ENCODE measurements around the gene SLC25A38. TPM values are rescaled to one million over a fixed set of nuclear protein-coding genes. Genes with fewer than 3 reads are reported as not detected.

Gene SLC25A38
- total and polyA plus RNA-seq, 9 of the 15 experiments (the other 6 are each of a cell fraction or from before 2014, with no cell fraction given), result 13.5 to 51.1 (median 30.6) TPM

- in situ Hi-C loops (cut with MboI), result loop anchor here (25.0 kb wide), 1 partner anchor 1042 kb away; the partner anchor contains the start of gene RPL14
- Histone ChIP-seq H3K36me3 (ENCODE audit: control insufficient read depth, insufficient read depth, low read length) (no peaks in the 10 kb centered on the region), H3K9ac (ENCODE audit: insufficient read depth in 1 of 2, low read depth in 2 of 2, low read length in 2 of 2) (no peak overlapping the region), H3K4me2 (ENCODE audit: insufficient read depth, low read length) (no peak overlapping the region), H3K4me3 (no peak overlapping the region), H3K9me1 (ENCODE audit: control insufficient read depth, insufficient read depth, low read length) (no peaks in the 10 kb centered on the region), H2AFZ (ENCODE audit: low read depth, low read length) (no peak overlapping the region), H4K20me1 (replicated peaks; ENCODE audit: control insufficient read depth, insufficient read depth, low read length) (peaks cover 8% of the 10 kb centered on the region; the same call in 1 of the 2 replicates), H3K9me3 (replicated peaks; ENCODE audit: control insufficient read depth, insufficient read depth, low read depth, low read length) (no peaks in the 10 kb centered on the region), H3K27ac (ENCODE audit: extremely low read depth, low read depth, low read length) (no peak overlapping the region), H3K27me3 (ENCODE audit: control insufficient read depth in 2 of 2, insufficient read depth in 2 of 2, low read length in 2 of 2) (0 out of 5 replicates have a peak, but pooled peaks cover 0 to 2% of the 10 kb centered on the region in 2 experiments), H3K79me2 (ENCODE audit: control insufficient read depth, insufficient read depth, low read length) (no peaks in the 10 kb centered on the region), H3K4me1 (replicated peaks in 1 of 2; ENCODE audit: control insufficient read depth in 2 of 2, insufficient read depth in 2 of 2, low read length in 2 of 2) (no peaks in the 10 kb centered on the region; a peak in 2 of 5 replicates)
- intact Hi-C loops (cut with micrococcal nuclease), result no loop called here
- ATAC-seq (no peak), FAIRE-seq (no peak), DNase-seq (ENCODE audit: extremely low read depth in 1 of 4, low spot score in 3 of 4) (no peak)
- ChIA-PET CTCF (ENCODE audit: low intra/inter-chr PET ratio) (no interaction called here), POLR2A (interaction anchor here (0.8 to 1.4 kb wide), 2 partner anchors 28 to 127 kb away, joined by 3 read pairs; no protein-coding TSS in a partner anchor)
- 5% methylated on average over 2 of the region's 2 CpGs for WGBS (ENCODE audit: insufficient coverage, low coverage, missing lambda C conversion rate)
- no TSS peak for BruUV-seq (replicated peaks)
- no peak for TF ChIP-seq MEF2D (tag; conservative IDR thresholded peaks at IDR 0.05; ENCODE audit: low read depth)
- no peak for TF ChIP-seq POLR3A (IDR thresholded peaks at IDR 0.05; ENCODE audit: borderline replicate concordance, extremely low read depth, insufficient read depth, insufficient read length)
- no peak for TF ChIP-seq ZNF354B (CRISPR knock-in tag; IDR thresholded peaks at IDR 0.05)
- no peak for TF ChIP-seq TCF3 (CRISPR knock-in tag; IDR thresholded peaks at IDR 0.05)
- no peak for TF ChIP-seq SRSF9 (IDR thresholded peaks at IDR 0.05; ENCODE audit: borderline replicate concordance, low read depth, low read length)
- TF ChIP-seq BDP1 (IDR thresholded peaks at IDR 0.05; ENCODE audit: insufficient read depth, insufficient read length), result no peak
- no peak for TF ChIP-seq MAFG (tag; conservative IDR thresholded peaks at IDR 0.05)
- TF ChIP-seq ZNF76 (CRISPR knock-in tag; IDR thresholded peaks at IDR 0.05; ENCODE audit: borderline replicate concordance), result no peak
- TF ChIP-seq HMG20A (CRISPR knock-in tag; conservative IDR thresholded peaks at IDR 0.05), result no peak
- no peak for TF ChIP-seq FOXK1 (CRISPR knock-in tag; IDR thresholded peaks at IDR 0.05; ENCODE audit: borderline replicate concordance)
- TF ChIP-seq EHMT2 (IDR thresholded peaks at IDR 0.05), result no peak
- TF ChIP-seq ZNF24 (IDR thresholded peaks at IDR 0.05), result no peak
- no peak for TF ChIP-seq GABPB2 (CRISPR knock-in tag; conservative IDR thresholded peaks at IDR 0.05)
- TF ChIP-seq SPI1 (IDR thresholded peaks at IDR 0.05; ENCODE audit: borderline replicate concordance, low read depth, low read length), result no peak
- TF ChIP-seq, protein P1, sequence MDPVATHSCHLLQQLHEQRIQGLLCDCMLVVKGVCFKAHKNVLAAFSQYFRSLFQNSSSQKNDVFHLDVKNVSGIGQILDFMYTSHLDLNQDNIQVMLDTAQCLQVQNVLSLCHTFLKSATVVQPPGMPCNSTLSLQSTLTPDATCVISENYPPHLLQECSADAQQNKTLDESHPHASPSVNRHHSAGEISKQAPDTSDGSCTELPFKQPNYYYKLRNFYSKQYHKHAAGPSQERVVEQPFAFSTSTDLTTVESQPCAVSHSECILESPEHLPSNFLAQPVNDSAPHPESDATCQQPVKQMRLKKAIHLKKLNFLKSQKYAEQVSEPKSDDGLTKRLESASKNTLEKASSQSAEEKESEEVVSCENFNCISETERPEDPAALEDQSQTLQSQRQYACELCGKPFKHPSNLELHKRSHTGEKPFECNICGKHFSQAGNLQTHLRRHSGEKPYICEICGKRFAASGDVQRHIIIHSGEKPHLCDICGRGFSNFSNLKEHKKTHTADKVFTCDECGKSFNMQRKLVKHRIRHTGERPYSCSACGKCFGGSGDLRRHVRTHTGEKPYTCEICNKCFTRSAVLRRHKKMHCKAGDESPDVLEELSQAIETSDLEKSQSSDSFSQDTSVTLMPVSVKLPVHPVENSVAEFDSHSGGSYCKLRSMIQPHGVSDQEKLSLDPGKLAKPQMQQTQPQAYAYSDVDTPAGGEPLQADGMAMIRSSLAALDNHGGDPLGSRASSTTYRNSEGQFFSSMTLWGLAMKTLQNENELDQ (CRISPR knock-in tag; IDR thresholded peaks at IDR 0.05; ENCODE audit: borderline replicate concordance), result no peak
- TF ChIP-seq ZKSCAN8 (CRISPR knock-in tag; IDR thresholded peaks at IDR 0.05), result no peak
- no peak for TF ChIP-seq MTA2 (IDR thresholded peaks at IDR 0.05; ENCODE audit: low read depth)
- no peak for TF ChIP-seq RNF219 (CRISPR knock-in tag; IDR thresholded peaks at IDR 0.05)
- TF ChIP-seq SNIP1 (IDR thresholded peaks at IDR 0.05; ENCODE audit: low read depth), result no peak
- no peak for TF ChIP-seq BRF1 (IDR thresholded peaks at IDR 0.05; ENCODE audit: borderline replicate concordance, extremely low read depth, insufficient read length)
These were observed 36.7 kb downstream of the SLC25A38 start for GRCh38 chr3:39419742-39420315.

Measured in K562 (cell line).